Keratinocyte (primary cell): ENCODE data around the gene EPB41L2. TPM values are rescaled to one million over a fixed set of nuclear protein-coding genes. Genes with fewer than 3 reads are reported as not detected.

Experiments
- DNase-seq: peaks from one replicate; pipeline ENCODE4 v3.0.0-alpha.2; 2011; ENCODE audit warnings: low read depth, missing footprints, low spot score
- FAIRE-seq: peaks from 2 replicates; lab custom pipeline; 2011; peaks lifted over from hg19 to GRCh38; lab: Jason Lieb, UNC
- H2AFZ ChIP-seq: 2 replicates; pipeline ENCODE4 v1.6.0; 2012; ENCODE audit warnings: low read length, control low read depth, inconsistent platforms; ENCODE audit not compliant: control insufficient read depth
- H3K27ac ChIP-seq: 2 replicates; pipeline ENCODE4 v1.5.1; 2011; ENCODE audit warnings: low read length; ENCODE audit not compliant: control insufficient read depth, insufficient read depth
- H3K27me3 ChIP-seq: 3 replicates; pipeline ENCODE4 v1.6.0; 2011; ENCODE audit warnings: low read length; ENCODE audit not compliant: control insufficient read depth, insufficient read depth; ENCODE audit errors: extremely low read depth
- H3K36me3 ChIP-seq, 2 experiments: 2 replicates in 1 of 2; 3 replicates in 1 of 2; pipeline ENCODE4 v1.5.1; 2011; ENCODE audit warnings: low read length in 2 of 2, mild to moderate bottlenecking in 1 of 2; ENCODE audit not compliant: control insufficient read depth in 2 of 2, insufficient read depth in 2 of 2; ENCODE audit errors: extremely low read depth in 1 of 2
- H3K4me1 ChIP-seq: 3 replicates; pipeline ENCODE4 v1.5.1; 2011; ENCODE audit warnings: low read length; ENCODE audit not compliant: control insufficient read depth, insufficient read depth; ENCODE audit errors: extremely low read depth
- H3K4me2 ChIP-seq: 3 replicates; pipeline ENCODE4 v1.6.0; 2011; ENCODE audit warnings: low read depth, low read length; ENCODE audit not compliant: control insufficient read depth, insufficient read depth; ENCODE audit errors: extremely low read depth
- H3K4me3 ChIP-seq, 3 experiments: fragments of 200-600 bp in 1 of 3; sonication (generic) in 1 of 3; 2 replicates in 2 of 3; 3 replicates in 1 of 3; pipeline ENCODE4 v1.5.1; 2011 to 2016; ENCODE audit warnings: low read length in 3 of 3, mild to moderate bottlenecking in 3 of 3, control low read depth in 2 of 3, inconsistent platforms in 1 of 3, low read depth in 1 of 3, mixed read lengths in 1 of 3, mixed run types in 1 of 3, moderate library complexity in 1 of 3; ENCODE audit not compliant: control insufficient read depth in 2 of 3, insufficient read depth in 2 of 3; ENCODE audit errors: extremely low read depth in 1 of 3
- H3K79me2 ChIP-seq: 2 replicates; pipeline ENCODE4 v1.6.0; 2012; ENCODE audit warnings: low read length; ENCODE audit not compliant: control insufficient read depth, insufficient read depth
- H3K9ac ChIP-seq: 3 replicates; pipeline ENCODE4 v1.6.0; 2011; ENCODE audit warnings: low read length; ENCODE audit not compliant: control insufficient read depth, insufficient read depth; ENCODE audit errors: extremely low read depth
- H3K9me1 ChIP-seq: 3 replicates; pipeline ENCODE4 v1.6.0; 2011; ENCODE audit warnings: low read length; ENCODE audit not compliant: control insufficient read depth, insufficient read depth; ENCODE audit errors: extremely low read depth
- H3K9me3 ChIP-seq: 2 replicates; pipeline ENCODE4 v1.5.1; 2012; ENCODE audit warnings: low read depth, low read length; ENCODE audit not compliant: control insufficient read depth
- H4K20me1 ChIP-seq: 3 replicates; pipeline ENCODE4 v1.6.0; 2011; ENCODE audit warnings: low read length; ENCODE audit not compliant: control insufficient read depth, insufficient read depth; ENCODE audit errors: extremely low read depth
- CTCF ChIP-seq, 3 experiments: IDR thresholded peaks in 1 of 3; conservative IDR thresholded peaks in 1 of 3; optimal IDR thresholded peaks in 1 of 3; 2 replicates in 2 of 3; 3 replicates in 1 of 3; pipeline versions ENCODE3 to v1.5.1; 2011; ENCODE audit warnings: low read length in 3 of 3, mild to moderate bottlenecking in 3 of 3, moderate library complexity in 2 of 3, control low read depth in 1 of 3, inconsistent platforms in 1 of 3; ENCODE audit not compliant: insufficient read depth in 2 of 3; ENCODE audit errors: extremely low read depth in 1 of 3
- EZH2 ChIP-seq: IDR thresholded peaks from one replicate; pipeline ENCODE4 v1.6.1; 2012; ENCODE audit warnings: inconsistent platforms, mild to moderate bottlenecking, low read length, moderate library complexity
- dilution Hi-C: fragments of 300-500 bp; cut with MboI; formaldehyde crosslinking; loops from one replicate; pipeline ENCODE4 v1.7.0; 2020; ENCODE audit warnings: low sequenced_read_pairs; ENCODE audit not compliant: extremely low pct_ligation_motif_present
- polyA plus RNA-seq, 5 experiments: library from polyadenylated mRNA; depleted of rRNA in 3 of 5; stranded (reverse) in 3 of 5; stranded (forward) in 1 of 5; unstranded in 1 of 5; fragments of >200 nt; gene quantifications; 1 replicate in 1 of 5; 2 replicates in 3 of 5; 3 replicates in 1 of 5; pipeline versions ENCODE4 v1.2.1 to v1.2.3, GENCODE V29; 2011 to 2012; ENCODE audit warnings: missing spikeins in 2 of 5, low read depth in 1 of 5, low replicate concordance in 1 of 5

The EPB41L2 gene
- polyA plus RNA-seq, 1 donor (not counting 4 experiments of a cell fraction or from before 2014, with no cell fraction given): 22.0 TPM

- Histone ChIP-seq H3K79me2 (no peaks in the 10 kb centered on the region), H3K9me1 (no peaks in the 10 kb centered on the region), H3K27me3 (no peaks in the 10 kb centered on the region), H2AFZ (no peak overlapping the region), H3K9ac (no peak overlapping the region), H3K36me3 (no peaks in the 10 kb centered on the region), H3K4me1 (peaks cover 6% of the 10 kb centered on the region), H3K27ac (no peak overlapping the region), H4K20me1 (no peaks in the 10 kb centered on the region), H3K4me2 (no peak overlapping the region), H3K9me3 (no peaks in the 10 kb centered on the region), H3K4me3 (no peak overlapping the region)
- DNase-seq (no peak), FAIRE-seq (no peak)
- dilution Hi-C loops: no loop called here
- TF ChIP-seq EZH2: no peak
- TF ChIP-seq CTCF (optimal IDR thresholded peaks at IDR 0.05 in 1 of 3, IDR thresholded peaks at IDR 0.05 in 1 of 3, conservative IDR thresholded peaks at IDR 0.05 in 1 of 3; ENCODE audit: extremely low read depth in 1 of 3, insufficient read depth in 2 of 3, low read length in 3 of 3): no peak
These were observed 205.0 kb downstream of the EPB41L2 start for GRCh38 chr6:130858054-130858453.

- TF ChIP-seq EZH2 (no peak), CTCF (optimal IDR thresholded peaks at IDR 0.05 in 1 of 3, IDR thresholded peaks at IDR 0.05 in 1 of 3, conservative IDR thresholded peaks at IDR 0.05 in 1 of 3; ENCODE audit: extremely low read depth in 1 of 3, insufficient read depth in 2 of 3, low read length in 3 of 3) (no peak)
- no peak for FAIRE-seq
- H3K27me3 ChIP-seq: no peaks in the 10 kb centered on the region
- H3K9me1 ChIP-seq: no peaks in the 10 kb centered on the region
- H3K9ac ChIP-seq: no peak overlapping the region
- H3K4me3 ChIP-seq: no peak overlapping the region
- H2AFZ ChIP-seq: no peak overlapping the region
- H4K20me1 ChIP-seq: no peaks in the 10 kb centered on the region
- no peaks in the 10 kb centered on the region for H3K36me3 ChIP-seq
- DNase-seq: no peak
- H3K9me3 ChIP-seq: no peaks in the 10 kb centered on the region
- dilution Hi-C loops: no loop called here
- peaks cover 6% of the 10 kb centered on the region for H3K4me1 ChIP-seq
- no peak overlapping the region for H3K4me2 ChIP-seq
- no peak overlapping the region for H3K27ac ChIP-seq
- no peaks in the 10 kb centered on the region for H3K79me2 ChIP-seq
These were observed 209.4 kb downstream of the EPB41L2 start for GRCh38 chr6:130853555-130854183.
